H1 (cell line): Measurements from ENCODE around the gene MAP2K5.

Source experiments
- ATF3 ChIP-seq: IDR thresholded peaks from 2 replicates; pipeline ENCODE4 v1.6.1; 2011; ENCODE audit warnings: low read depth, mild to moderate bottlenecking, low read length; ENCODE audit not compliant: insufficient read depth
- CTCF ChIP-seq, 3 experiments: IDR thresholded peaks; 1 replicate in 2 of 3; 2 replicates in 1 of 3; pipeline versions ENCODE4 v1.5.1 to v1.6.1; 2011; ENCODE audit warnings: low read length in 3 of 3, mild to moderate bottlenecking in 3 of 3, inconsistent platforms in 2 of 3, low read depth in 1 of 3, moderate library complexity in 1 of 3; ENCODE audit not compliant: insufficient read depth in 1 of 3; ENCODE audit errors: control extremely low read depth in 1 of 3
- POLR2A ChIP-seq, 2 experiments: IDR thresholded peaks; 1 replicate in 1 of 2; 2 replicates in 1 of 2; pipeline ENCODE4 v1.6.1; 2011; ENCODE audit warnings: low read depth in 2 of 2, low read length in 2 of 2, mild to moderate bottlenecking in 2 of 2; ENCODE audit errors: control extremely low read depth in 1 of 2
- TAF1 ChIP-seq: IDR thresholded peaks from 2 replicates; pipeline ENCODE4 v1.6.1; 2011; ENCODE audit warnings: mild to moderate bottlenecking, low read depth, low read length

GRCh38 chr15:67692573-67692972, 150.1 kb downstream of the MAP2K5 start:
- TF ChIP-seq CTCF (IDR thresholded peaks at IDR 0.05; ENCODE audit: control extremely low read depth in 1 of 3, insufficient read depth in 1 of 3, low read depth in 1 of 3, low read length in 3 of 3): no peak
- TF ChIP-seq POLR2A (IDR thresholded peaks at IDR 0.05; ENCODE audit: control extremely low read depth in 1 of 2, low read depth in 2 of 2, low read length in 2 of 2): no peak
- TF ChIP-seq ATF3: no peak
- no peak for TF ChIP-seq TAF1
